HG02678 (cell line): Measurements from ENCODE around the gene NID2.

Experiments used
- ATAC-seq: cut with Tn5 transposase; IDR thresholded peaks from one replicate; pipeline ENCODE4 v1.9.1; 2021; ENCODE audit warnings: mild to moderate bottlenecking, moderate library complexity; ENCODE audit not compliant: unreplicated experiment

Gene NID2

GRCh38 chr14:51967521-51967920 is 101.3 kb downstream of the NID2 start:
- no peak for ATAC-seq

DNA sequence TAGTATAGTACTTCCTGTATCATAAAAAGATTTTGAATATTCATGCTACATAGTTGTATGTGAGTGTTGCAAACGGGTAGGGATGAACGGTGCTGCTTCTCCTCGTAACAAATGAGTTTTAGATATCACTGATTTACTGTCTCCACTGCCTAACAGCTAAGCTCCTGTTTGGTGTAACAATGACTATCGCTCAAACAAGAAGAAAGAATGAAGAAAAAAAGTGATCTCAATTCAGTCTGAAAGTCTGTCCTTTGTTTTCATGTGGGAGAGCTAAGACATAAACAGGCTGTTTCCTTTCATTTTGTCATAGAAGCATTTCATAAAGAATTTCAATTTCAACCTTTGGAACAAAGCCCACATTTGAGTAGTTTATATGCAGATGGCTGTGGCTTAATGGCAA is 105.6 kb downstream of the NID2 start:
- ATAC-seq: no peak

DNA sequence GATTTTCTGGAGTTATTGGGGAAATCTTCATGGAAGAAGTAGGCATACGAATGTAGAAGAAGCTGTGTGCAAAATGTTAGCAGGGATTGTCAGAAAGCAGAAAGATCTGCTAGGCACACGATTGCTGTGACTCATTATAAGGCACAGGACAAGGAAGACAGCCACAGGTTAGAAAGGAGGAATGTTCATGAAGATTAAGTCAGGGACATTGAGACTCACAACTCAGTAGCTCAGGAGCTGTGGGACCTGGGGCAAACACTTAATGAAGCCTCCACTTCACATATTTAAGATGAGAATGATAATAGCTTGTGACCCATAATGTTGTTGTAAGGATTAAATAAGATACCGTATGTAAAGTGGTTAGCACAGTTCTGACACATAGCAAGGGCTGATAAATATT is 106.1 kb downstream of the NID2 start:
- no peak for ATAC-seq

- ATAC-seq: no peak
Measured at GRCh38 chr14:51960866-51961265, 108.0 kb downstream of the NID2 start.

DNA sequence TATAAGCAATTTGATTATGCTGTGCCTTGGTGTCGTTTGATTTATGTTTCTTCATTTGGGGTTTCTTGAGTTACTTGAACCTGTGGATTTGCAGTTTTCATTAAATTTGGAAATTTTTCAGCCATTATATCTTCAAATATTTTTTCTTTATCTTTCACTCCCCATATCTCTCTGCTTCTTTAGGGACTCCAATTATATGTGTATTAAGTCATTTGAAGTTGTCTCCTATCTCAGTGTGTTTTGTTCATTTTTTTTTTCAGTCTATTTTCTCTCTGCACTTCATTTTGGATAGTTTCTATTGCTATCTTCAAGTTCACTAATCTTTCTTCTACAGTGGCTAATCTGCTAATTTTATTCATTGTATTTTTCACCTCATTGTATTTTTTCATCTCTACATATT is 108.9 kb downstream of the NID2 start:
- ATAC-seq: no peak

DNA sequence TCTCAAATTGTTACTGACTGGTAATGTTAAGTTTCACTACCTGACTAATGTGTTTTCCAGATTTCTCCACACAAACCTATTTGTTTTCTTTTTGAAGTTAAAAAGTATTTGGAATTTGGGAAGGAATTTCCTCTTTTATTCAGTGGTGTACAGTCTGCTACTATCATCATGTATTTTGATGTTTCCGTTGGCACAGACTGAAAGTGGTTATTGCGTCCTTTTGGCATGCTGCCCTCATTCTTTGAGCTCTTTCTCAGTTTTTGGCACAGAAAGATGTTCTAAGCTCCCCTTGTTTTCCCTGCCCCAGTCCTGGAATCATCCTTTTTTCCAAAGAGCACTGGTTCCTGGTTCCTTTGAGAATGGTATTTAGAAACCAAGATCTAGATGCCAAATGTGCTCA is 110.9 kb downstream of the NID2 start:
- ATAC-seq: no peak
